Naive B cell (primary cell): Measurements from ENCODE around the gene TRAPPC6A. TPM values are rescaled to one million over a fixed set of nuclear protein-coding genes. Genes with fewer than 3 reads are reported as not detected.
A peak's percentile ranks its signal among the peaks of the same experiment; 100 is the strongest.
"Not testable (repeated sequence)": the region's sequence is repeated elsewhere in the genome, so short reads cannot be mapped to it uniquely, and the experiment has no call there.

ENCODE experiments used
- ATAC-seq, 2 donors: fragments of 150-1000 bp; cut with Tn5 transposase; 2 replicates each; pipeline ENCODE4 v1.10.0; 2021; ENCODE audit warnings: low read depth in 2 of 2, mild to moderate bottlenecking in 2 of 2, moderate library complexity in 2 of 2
- DNase-seq: peaks from one replicate; pipeline ENCODE4 v3.0.0; 2022
- H3K27ac Mint-ChIP-seq, 6 donors: one replicate each; pipeline ENCODE4 v1.8.0; 2020 to 2022; ENCODE audit warnings: mild to moderate bottlenecking in 6 of 6, mixed read lengths in 6 of 6, moderate library complexity in 5 of 6, inconsistent platforms in 2 of 6
- H3K27me3 Mint-ChIP-seq, 3 donors: one replicate each; pipeline ENCODE4 v1.8.0; 2021 to 2022; ENCODE audit warnings: mixed read lengths in 3 of 3, mild to moderate bottlenecking in 1 of 3
- H3K36me3 Mint-ChIP-seq, 2 donors: one replicate each; pipeline ENCODE4 v1.8.0; 2020 to 2022; ENCODE audit warnings: mixed read lengths in 2 of 2, inconsistent platforms in 1 of 2, mild to moderate bottlenecking in 1 of 2
- H3K4me1 Mint-ChIP-seq, 3 donors: one replicate each; pipeline ENCODE4 v1.8.0; 2020 to 2022; ENCODE audit warnings: mixed read lengths in 3 of 3, inconsistent platforms in 1 of 3, mild to moderate bottlenecking in 1 of 3, moderate library complexity in 1 of 3
- H3K4me3 Mint-ChIP-seq, 8 donors: one replicate each; pipeline ENCODE4 v1.8.0; 2020 to 2022; ENCODE audit warnings: mild to moderate bottlenecking in 8 of 8, mixed read lengths in 8 of 8, moderate library complexity in 8 of 8, inconsistent platforms in 2 of 8
- H3K9me3 Mint-ChIP-seq, 7 donors: one replicate each; pipeline ENCODE4 v1.8.0; 2020 to 2022; ENCODE audit warnings: mixed read lengths in 7 of 7, mild to moderate bottlenecking in 5 of 7, inconsistent platforms in 2 of 7, moderate library complexity in 1 of 7
- polyA plus RNA-seq, 6 donors: library from polyadenylated mRNA; unstranded; fragments of 300-500 nt; fragmentation: Illumina TruSeq; gene quantifications; one replicate each; pipeline ENCODE4 v1.2.3, GENCODE V29; 2021; ENCODE audit warnings: low read depth in 6 of 6

Gene TRAPPC6A
- polyA plus RNA-seq, 6 donors from 2014 or later = 114 to 248 (median 134) TPM

- H3K27ac Mint-ChIP-seq = peak overlapping the region in 3 of 6 donors; percentile 10 to 81 (median 53)
- ATAC-seq (no peak), DNase-seq (no peak)
- no peaks in the 10 kb centered on the region for H3K27me3 Mint-ChIP-seq
- no peaks in the 10 kb centered on the region for H3K9me3 Mint-ChIP-seq
- H3K4me1 Mint-ChIP-seq = peaks cover 58 to 94% (median 77%) of the 10 kb centered on the region in 3 donors
- peak overlapping the region in 2 of 8 donors; percentile 24 to 49 for H3K4me3 Mint-ChIP-seq
- H3K36me3 Mint-ChIP-seq = no peaks in the 10 kb centered on the region
Measured at GRCh38 chr19:45121827-45122345, 56.2 kb downstream of the TRAPPC6A start.

- H3K27me3 Mint-ChIP-seq = no peaks in the 10 kb centered on the region
- no peaks in the 10 kb centered on the region for H3K36me3 Mint-ChIP-seq
- peaks cover 53 to 93% (median 81%) of the 10 kb centered on the region in 3 donors for H3K4me1 Mint-ChIP-seq
- ATAC-seq (no peak), DNase-seq (no peak)
- no peaks in the 10 kb centered on the region for H3K9me3 Mint-ChIP-seq
- peak overlapping the region in 1 of 6 donors; percentile 73 for H3K27ac Mint-ChIP-seq
- peak overlapping the region in 5 of 8 donors; percentile 44 to 87 (median 58) for H3K4me3 Mint-ChIP-seq
Measured at GRCh38 chr19:45119582-45119981, 58.5 kb downstream of the TRAPPC6A start.

GRCh38 chr19:45118591-45119355, 59.3 kb downstream of the TRAPPC6A start:
- peak; percentile 53 to 55 for ATAC-seq

GRCh38 chr19:45118106-45118505, 59.9 kb downstream of the TRAPPC6A start:
- Mint-ChIP-seq H3K27ac (peak overlapping the region in 5 of 6 donors; percentile 7 to 92 (median 67)), H3K4me1 (peaks cover 54 to 98% (median 87%) of the 10 kb centered on the region in 3 donors), H3K4me3 (peak overlapping the region; percentile 25 to 87 (median 68))

More at GRCh38 chr19:45118591-45119355, 59.3 kb downstream of the TRAPPC6A start:
- H3K36me3 Mint-ChIP-seq, H3K9me3 Mint-ChIP-seq, H3K27me3 Mint-ChIP-seq: not testable (repeated sequence)
- H3K4me1 Mint-ChIP-seq = peaks cover 54 to 93% (median 84%) of the 10 kb centered on the region in 3 donors
- peak overlapping the region; percentile 72 to 94 (median 86) for H3K27ac Mint-ChIP-seq
- peak; percentile 42 for DNase-seq
- H3K4me3 Mint-ChIP-seq = peak overlapping the region; percentile 25 to 87 (median 74)

GRCh38 chr19:45117671-45118070, 60.4 kb downstream of the TRAPPC6A start:
- no peaks in the 10 kb centered on the region for H3K9me3 Mint-ChIP-seq
- peaks cover 52 to 95% (median 92%) of the 10 kb centered on the region in 3 donors for H3K4me1 Mint-ChIP-seq
- H3K27ac Mint-ChIP-seq = peak overlapping the region in 3 of 6 donors; percentile 81 to 88 (median 82)
- no peak for DNase-seq
- H3K36me3 Mint-ChIP-seq = no peaks in the 10 kb centered on the region
- H3K4me3 Mint-ChIP-seq = peak overlapping the region in 5 of 8 donors; percentile 32 to 87 (median 72)
- no peak for ATAC-seq
- no peaks in the 10 kb centered on the region for H3K27me3 Mint-ChIP-seq

More at GRCh38 chr19:45118106-45118505, 59.9 kb downstream of the TRAPPC6A start:
- no peaks in the 10 kb centered on the region for H3K36me3 Mint-ChIP-seq
- DNase-seq (no peak), ATAC-seq (no peak)
- no peaks in the 10 kb centered on the region for H3K9me3 Mint-ChIP-seq
- H3K27me3 Mint-ChIP-seq = no peaks in the 10 kb centered on the region

GRCh38 chr19:45117167-45117594, 60.9 kb downstream of the TRAPPC6A start:
- H3K27me3 Mint-ChIP-seq = no peaks in the 10 kb centered on the region
- no peaks in the 10 kb centered on the region for H3K9me3 Mint-ChIP-seq
- peak overlapping the region; percentile 11 to 87 (median 68) for H3K4me3 Mint-ChIP-seq
- ATAC-seq (peak; percentile 45 to 66), DNase-seq (peak; percentile 24)
- H3K4me1 Mint-ChIP-seq = peaks cover 51 to 95% (median 92%) of the 10 kb centered on the region in 3 donors
- no peaks in the 10 kb centered on the region for H3K36me3 Mint-ChIP-seq
- H3K27ac Mint-ChIP-seq = peak overlapping the region in 2 of 6 donors; percentile 88 to 93

- Mint-ChIP-seq H3K4me1 (peaks cover 43 to 92% (median 88%) of the 10 kb centered on the region in 3 donors), H3K27ac (peak overlapping the region in 3 of 6 donors; percentile 15 to 74 (median 66)), H3K9me3 (no peaks in the 10 kb centered on the region), H3K36me3 (no peaks in the 10 kb centered on the region), H3K27me3 (no peaks in the 10 kb centered on the region), H3K4me3 (peak overlapping the region in 3 of 8 donors; percentile 40 to 72 (median 50))
- ATAC-seq = no peak
- DNase-seq = no peak
Measured at GRCh38 chr19:45115809-45116615, 62.0 kb downstream of the TRAPPC6A start.

GRCh38 chr19:45114116-45114515, 63.9 kb downstream of the TRAPPC6A start:
- H3K36me3 Mint-ChIP-seq = no peaks in the 10 kb centered on the region
- DNase-seq (no peak), ATAC-seq (peak in 1 of 2 donors; percentile 30)
- H3K27ac Mint-ChIP-seq = peak overlapping the region in 2 of 6 donors; percentile 59 to 78
- H3K4me1 Mint-ChIP-seq = peaks cover 43 to 89% (median 78%) of the 10 kb centered on the region in 3 donors
- peak overlapping the region in 2 of 8 donors; percentile 18 to 55 for H3K4me3 Mint-ChIP-seq
- H3K9me3 Mint-ChIP-seq = no peaks in the 10 kb centered on the region
- no peaks in the 10 kb centered on the region for H3K27me3 Mint-ChIP-seq

- Mint-ChIP-seq H3K4me3 (peak overlapping the region in 3 of 8 donors; percentile 15 to 80 (median 55)), H3K9me3 (no peaks in the 10 kb centered on the region), H3K27ac (peak overlapping the region in 1 of 6 donors; percentile 78), H3K27me3 (no peaks in the 10 kb centered on the region), H3K4me1 (peaks cover 39 to 89% (median 75%) of the 10 kb centered on the region in 3 donors), H3K36me3 (no peaks in the 10 kb centered on the region)
- no peak for ATAC-seq
- no peak for DNase-seq
Measured at GRCh38 chr19:45113628-45114027, 64.4 kb downstream of the TRAPPC6A start.

Other genes starting within 250 kb of the TRAPPC6A start
- gene APOC4, start 236.0 kb downstream of the TRAPPC6A start, polyA plus RNA-seq = not detected
- not detected for gene APOC2, start 232.2 kb downstream of the TRAPPC6A start, polyA plus RNA-seq
- 10 to 100 TPM; 17.5 to 27.2 (median 20.1) TPM for gene CLPTM1, start 222.9 kb downstream of the TRAPPC6A start, polyA plus RNA-seq
- 10 to 100 TPM; 29.8 to 72.6 (median 64.7) TPM for gene RELB, start 176.8 kb downstream of the TRAPPC6A start, polyA plus RNA-seq
- 10 to 100 TPM in 2 of 6 donors, 1 to 10 TPM in 4; 6.5 to 30.2 (median 9.7) TPM for gene CLASRP, start 139.2 kb downstream of the TRAPPC6A start, polyA plus RNA-seq
- 10 to 100 TPM in 5 of 6 donors, 1 to 10 TPM in 1; 7.2 to 35.9 (median 13.7) TPM for gene ZNF296, start 101.8 kb downstream of the TRAPPC6A start, polyA plus RNA-seq
- 100 to 1,000 TPM in 4 of 6 donors, 10 to 100 TPM in 2; 86.8 to 138 (median 102) TPM for gene GEMIN7, start 99.0 kb downstream of the TRAPPC6A start, polyA plus RNA-seq
- 1 to 10 TPM in 1 of 6 donors, under 1 TPM in 4, not detected in 1; 0.20 to 1.4 (median 0.32) TPM for gene PPP1R37, start 85.1 kb downstream of the TRAPPC6A start, polyA plus RNA-seq
- not detected for gene NKPD1, start 17.3 kb downstream of the TRAPPC6A start, polyA plus RNA-seq
- gene BLOC1S3, start 547 bp upstream of the TRAPPC6A start, polyA plus RNA-seq = 10 to 100 TPM in 5 of 6 donors, 1 to 10 TPM in 1; 9.1 to 24.5 (median 13.6) TPM
- not detected for gene EXOC3L2, start 67.2 kb upstream of the TRAPPC6A start, polyA plus RNA-seq
- 1 to 10 TPM in 1 of 6 donors, under 1 TPM in 4, not detected in 1; 0.35 to 2.7 (median 0.82) TPM for gene MARK4, start 73.0 kb upstream of the TRAPPC6A start, polyA plus RNA-seq
- not detected for gene CKM, start 144.6 kb upstream of the TRAPPC6A start, polyA plus RNA-seq
- not detected for gene KLC3, start 162.5 kb upstream of the TRAPPC6A start, polyA plus RNA-seq
- 1 to 10 TPM; 4.7 to 8.0 (median 6.7) TPM for gene ERCC2, start 192.3 kb upstream of the TRAPPC6A start, polyA plus RNA-seq
- gene PPP1R13L, start 226.8 kb upstream of the TRAPPC6A start, polyA plus RNA-seq = 1 to 10 TPM in 4 of 6 donors, under 1 TPM in 1, not detected in 1; 0.29 to 4.3 (median 2.5) TPM
- 1 to 10 TPM in 5 of 6 donors, under 1 TPM in 1; 0.49 to 8.5 (median 3.0) TPM for gene POLR1G, start 228.4 kb upstream of the TRAPPC6A start, polyA plus RNA-seq
- gene ERCC1, start 245.7 kb upstream of the TRAPPC6A start, polyA plus RNA-seq = 10 to 100 TPM; 40.0 to 91.4 (median 46.2) TPM